Thyroid gland (tissue), 4 donors: Measurements from ENCODE around the gene GGA2.

ENCODE experiments used
- CTCF ChIP-seq, 6 experiments: fragments of 200-600 bp in 3 of 6; fragments of 450-650 bp in 3 of 6; sonication (generic) in 3 of 6; IDR thresholded peaks; one replicate each; pipeline ENCODE4 v1.5.1; 2016 to 2019; ENCODE audit warnings: antibody characterized with exemption in 6 of 6, mild to moderate bottlenecking in 2 of 6, inconsistent platforms in 1 of 6, moderate library complexity in 1 of 6
- POLR2A ChIP-seq, 2 donors: fragments of 450-650 bp; IDR thresholded peaks; one replicate each; pipeline ENCODE4 v1.6.1; 2017; ENCODE audit warnings: antibody characterized with exemption in 2 of 2, mild to moderate bottlenecking in 2 of 2, moderate library complexity in 1 of 2

DNA sequence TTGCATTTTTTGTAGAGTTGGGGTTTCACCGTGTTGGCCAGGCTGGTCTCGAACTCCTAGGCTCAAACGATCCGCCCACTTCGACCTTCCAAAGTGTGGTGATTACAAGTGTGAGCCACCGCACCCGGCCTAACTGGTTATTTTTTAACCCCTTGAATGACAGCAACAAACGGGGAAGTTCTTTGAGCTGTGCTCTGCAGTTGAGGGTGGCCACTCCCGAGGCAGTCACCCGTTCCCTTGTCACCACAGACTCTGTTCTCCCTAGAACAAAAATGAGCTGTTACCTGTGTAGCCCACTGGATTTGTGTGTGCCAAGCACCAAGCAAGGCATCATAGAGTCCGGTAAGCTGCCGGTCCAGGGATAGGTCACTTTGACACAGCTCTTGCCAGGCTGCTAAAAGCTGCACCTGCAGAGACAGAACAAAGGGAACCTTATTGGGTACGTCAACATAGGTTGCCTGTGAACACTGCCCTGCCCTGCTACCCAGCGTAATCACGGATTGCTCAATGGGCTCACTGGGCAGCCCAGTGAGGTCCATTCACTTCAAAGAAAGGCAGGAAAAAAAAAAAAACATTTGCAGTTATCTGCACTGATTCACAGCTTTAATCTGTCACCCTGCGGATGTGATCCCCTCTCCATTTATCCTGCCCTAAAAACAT lies 76.9 kb downstream of the GGA2 start:
- TF ChIP-seq CTCF (IDR thresholded peaks at IDR 0.05) (no peak), POLR2A (IDR thresholded peaks at IDR 0.05) (no peak)
